ENCODE measurements around the gene ANXA4. TPM values are rescaled to one million over a fixed set of nuclear protein-coding genes. Genes with fewer than 3 reads are reported as not detected.
"Not testable (repeated sequence)": the region's sequence is repeated elsewhere in the genome, so short reads cannot be mapped to it uniquely, and the experiment has no call there.

ANXA4 gene
- polyA plus RNA-seq, 1 donor from 2014 or later = 121 TPM

- peak overlapping the region in 1 of 4 donors; percentile 9 for H3K4me3 Mint-ChIP-seq
- no peaks in the 10 kb centered on the region for H3K27me3 Mint-ChIP-seq
- H3K27ac Mint-ChIP-seq = peak overlapping the region in 2 of 3 donors; percentile 19 to 44
- H3K9me3 Mint-ChIP-seq = no peaks in the 10 kb centered on the region
- H3K36me3 Mint-ChIP-seq = peaks cover 1% of the 10 kb centered on the region
- peaks cover 14 to 27% (median 18%) of the 10 kb centered on the region in 3 donors for H3K4me1 Mint-ChIP-seq
Observed at GRCh38 chr2:69733342-69734034, 8.4 kb upstream of the ANXA4 start.

DNA sequence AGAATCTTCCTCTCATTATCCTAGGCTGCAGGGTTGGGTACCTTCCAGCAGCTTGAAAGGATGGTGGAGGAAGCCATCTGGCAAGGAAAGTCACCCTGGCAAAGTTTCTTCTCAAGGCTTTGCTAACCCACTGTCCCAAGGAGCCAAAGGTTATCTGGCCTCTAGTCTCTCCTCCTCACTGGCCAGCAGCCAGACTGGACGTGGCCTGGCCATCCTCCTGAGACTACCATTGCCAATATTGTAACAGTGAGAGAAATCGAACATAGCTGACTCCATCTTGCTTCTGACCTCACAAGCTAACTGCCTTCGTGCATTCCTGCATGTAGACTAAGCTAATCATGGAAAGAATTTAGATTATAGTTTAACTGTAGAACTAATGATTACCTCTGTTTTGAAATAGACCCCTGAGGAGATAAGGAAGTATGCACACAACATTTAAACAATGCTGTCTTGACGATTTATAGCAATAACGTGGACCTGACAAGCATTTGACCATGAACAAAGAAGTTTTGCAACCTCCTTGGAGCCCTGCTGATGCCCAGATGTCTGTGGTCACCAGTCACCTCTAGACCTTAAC, 7.8 kb upstream of the ANXA4 start:
- H3K4me1 Mint-ChIP-seq = peaks cover 14 to 27% (median 18%) of the 10 kb centered on the region in 3 donors

DNA sequence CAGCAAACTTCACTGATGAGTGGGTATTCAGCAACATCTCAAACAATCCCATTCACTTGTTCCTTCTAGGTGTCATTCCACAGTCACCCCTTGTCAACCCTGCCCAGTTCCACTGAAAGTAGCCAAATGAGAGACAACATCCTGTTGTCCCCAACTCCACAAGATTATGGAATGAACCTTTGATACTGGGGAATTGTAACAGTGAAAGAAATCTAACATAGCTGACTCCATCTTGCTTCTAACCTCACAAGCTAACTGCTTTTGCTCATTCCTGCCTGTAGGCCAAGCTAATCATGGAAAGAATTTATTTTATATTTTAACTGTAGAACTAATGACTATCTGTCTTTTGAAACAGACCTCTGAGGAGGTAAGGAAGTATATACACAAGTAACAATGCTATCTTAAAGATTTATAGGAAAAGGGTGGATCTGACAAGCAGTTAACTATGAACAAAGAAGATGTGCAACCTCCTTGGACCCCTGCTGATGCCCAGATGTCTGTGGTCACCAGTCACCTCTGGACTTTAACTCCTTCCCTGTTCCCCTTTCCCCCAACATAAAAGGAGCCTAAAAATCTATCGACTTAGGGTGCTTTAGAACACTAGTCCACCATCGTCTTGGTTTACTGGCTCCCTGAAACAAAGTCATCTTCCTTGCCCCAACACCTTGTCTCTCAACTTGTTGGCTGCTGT, 6.9 kb upstream of the ANXA4 start:
- H3K9me3 Mint-ChIP-seq = no peaks in the 10 kb centered on the region
- H3K4me3 Mint-ChIP-seq = peak overlapping the region in 1 of 4 donors; percentile 16
- no peaks in the 10 kb centered on the region for H3K27me3 Mint-ChIP-seq
- peaks cover 14 to 27% (median 18%) of the 10 kb centered on the region in 3 donors for H3K4me1 Mint-ChIP-seq
- H3K27ac Mint-ChIP-seq = peak overlapping the region in 2 of 3 donors; percentile 6 to 76
- peaks cover 1% of the 10 kb centered on the region for H3K36me3 Mint-ChIP-seq

More for the DNA sequence above, 7.8 kb upstream of the ANXA4 start:
- peak overlapping the region in 2 of 4 donors; percentile 9 to 16 for H3K4me3 Mint-ChIP-seq
- H3K27ac Mint-ChIP-seq = peak overlapping the region in 2 of 3 donors; percentile 19 to 44
- H3K36me3 Mint-ChIP-seq = peaks cover 1% of the 10 kb centered on the region
- no peaks in the 10 kb centered on the region for H3K9me3 Mint-ChIP-seq
- no peaks in the 10 kb centered on the region for H3K27me3 Mint-ChIP-seq

- H3K4me3 Mint-ChIP-seq = no peak overlapping the region
- peaks cover 11 to 24% (median 18%) of the 10 kb centered on the region in 3 donors for H3K4me1 Mint-ChIP-seq
Observed at GRCh38 chr2:69735686-69736085, 6.2 kb upstream of the ANXA4 start.

GRCh38 chr2:69738149-69738548, 3.8 kb upstream of the ANXA4 start:
- Mint-ChIP-seq H3K4me3 (peak overlapping the region in 1 of 4 donors; percentile 44), H3K4me1 (peaks cover 10 to 17% (median 16%) of the 10 kb centered on the region in 3 donors)
- H3K27me3 Mint-ChIP-seq, H3K36me3 Mint-ChIP-seq, H3K27ac Mint-ChIP-seq, H3K9me3 Mint-ChIP-seq: not testable (repeated sequence)

More at GRCh38 chr2:69735686-69736085, 6.2 kb upstream of the ANXA4 start:
- Mint-ChIP-seq H3K9me3 (no peaks in the 10 kb centered on the region), H3K36me3 (peaks cover 1% of the 10 kb centered on the region), H3K27me3 (no peaks in the 10 kb centered on the region), H3K27ac (peak overlapping the region in 2 of 3 donors; percentile 6 to 76)

DNA sequence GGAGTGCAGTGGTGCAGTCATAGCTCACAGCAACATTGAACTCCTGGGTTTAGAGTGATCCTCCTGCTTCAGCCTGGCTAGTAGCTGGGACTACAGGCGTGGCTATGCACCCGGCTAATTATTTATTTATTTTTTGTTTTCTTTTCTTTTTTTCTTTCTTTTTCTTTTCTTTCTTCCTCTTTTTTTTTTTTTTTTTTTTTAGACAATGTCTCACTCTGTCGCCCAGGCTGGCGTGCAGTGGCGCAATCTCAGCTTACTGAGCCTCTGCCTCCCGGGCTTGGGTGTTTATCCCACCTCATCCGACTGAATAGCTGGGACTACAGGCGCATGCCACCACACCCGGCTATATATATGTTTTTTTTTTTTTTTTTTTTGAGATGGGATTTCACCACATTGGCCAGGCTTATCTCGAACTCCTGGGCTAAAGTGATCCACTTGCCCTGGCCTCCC, 1.4 kb upstream of the ANXA4 start:
- peak overlapping the region; percentile 46 to 98 (median 94) for H3K4me3 Mint-ChIP-seq
- H3K27ac Mint-ChIP-seq = no peak overlapping the region
- peaks cover 13 to 22% (median 21%) of the 10 kb centered on the region in 3 donors for H3K4me1 Mint-ChIP-seq
- H3K9me3 Mint-ChIP-seq = no peaks in the 10 kb centered on the region
- H3K36me3 Mint-ChIP-seq = no peaks in the 10 kb centered on the region
- no peaks in the 10 kb centered on the region for H3K27me3 Mint-ChIP-seq

GRCh38 chr2:69741229-69741574, 732 bp upstream of the ANXA4 start:
- Mint-ChIP-seq H3K4me1 (peaks cover 13 to 22% (median 21%) of the 10 kb centered on the region in 3 donors), H3K4me3 (peak overlapping the region; percentile 92 to 98 (median 96)), H3K27me3 (no peaks in the 10 kb centered on the region), H3K36me3 (no peaks in the 10 kb centered on the region), H3K9me3 (no peaks in the 10 kb centered on the region), H3K27ac (peak overlapping the region; percentile 66 to 92 (median 81))

DNA sequence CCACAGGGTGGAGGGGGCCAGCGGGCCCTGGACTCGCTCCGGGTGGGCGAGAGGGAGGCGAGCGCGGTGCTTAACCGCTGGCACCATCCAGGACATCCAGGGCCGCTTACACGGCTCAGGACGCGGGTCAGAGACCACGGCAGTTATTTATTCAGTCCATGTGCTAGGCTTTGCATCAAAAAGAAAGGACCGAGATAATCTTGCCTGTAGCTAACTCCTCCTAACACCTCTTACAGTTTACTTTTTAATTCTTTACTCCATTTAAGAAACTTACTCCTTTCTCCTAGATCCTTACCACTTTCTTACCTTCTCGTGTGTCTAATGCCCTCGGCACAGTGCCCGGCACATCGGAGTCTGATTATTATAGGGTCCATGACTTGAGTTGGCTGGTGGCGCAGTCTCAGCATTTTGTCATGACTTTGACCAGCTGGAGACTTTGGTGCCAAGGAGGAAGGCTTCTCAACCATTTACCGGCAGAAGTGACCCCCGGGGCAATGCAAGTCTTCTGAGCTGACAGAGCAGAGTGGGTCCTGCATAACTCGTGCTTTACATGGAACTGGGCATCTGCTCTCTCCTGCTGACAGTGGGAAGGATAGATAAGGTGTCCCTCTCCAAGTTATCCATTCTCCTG, 503 bp downstream of the ANXA4 start:
- no peaks in the 10 kb centered on the region for H3K27me3 Mint-ChIP-seq
- H3K4me1 Mint-ChIP-seq = peaks cover 14 to 22% (median 20%) of the 10 kb centered on the region in 3 donors
- peaks cover 4% of the 10 kb centered on the region for H3K36me3 Mint-ChIP-seq
- H3K4me3 Mint-ChIP-seq = peak overlapping the region; percentile 92 to 99 (median 96)
- H3K27ac Mint-ChIP-seq = peak overlapping the region in 1 of 3 donors; percentile 96
- H3K9me3 Mint-ChIP-seq = no peaks in the 10 kb centered on the region

DNA sequence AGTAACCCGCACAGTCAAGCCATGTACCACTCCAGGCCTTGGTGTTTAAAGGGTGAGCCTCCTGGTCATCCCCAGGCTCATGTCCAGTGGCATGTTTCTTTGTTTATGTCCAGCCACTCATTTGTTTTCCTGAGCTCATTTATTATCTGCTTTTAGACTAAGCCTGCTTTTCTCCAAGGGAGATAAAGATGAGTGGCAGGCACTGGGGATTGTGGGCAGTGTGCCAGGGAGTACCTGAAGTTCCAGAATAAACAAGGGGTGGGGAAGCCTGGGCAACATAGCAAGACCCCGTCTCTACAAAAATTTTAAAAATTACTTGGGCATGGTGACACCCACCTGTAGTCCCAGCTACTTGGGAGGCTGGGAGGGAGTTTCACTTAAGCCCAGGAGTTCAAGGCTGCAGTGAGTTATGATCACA, 1.9 kb downstream of the ANXA4 start:
- Mint-ChIP-seq H3K9me3 (no peaks in the 10 kb centered on the region), H3K36me3 (peaks cover 4% of the 10 kb centered on the region), H3K27ac (peak overlapping the region in 1 of 3 donors; percentile 96), H3K4me3 (peak overlapping the region in 1 of 4 donors; percentile 92), H3K27me3 (no peaks in the 10 kb centered on the region), H3K4me1 (peaks cover 14 to 23% (median 20%) of the 10 kb centered on the region in 3 donors)

- H3K4me3 Mint-ChIP-seq = peak overlapping the region in 2 of 4 donors; percentile 25 to 50
- H3K4me1 Mint-ChIP-seq = peaks cover 18 to 28% (median 24%) of the 10 kb centered on the region in 3 donors
- peak overlapping the region in 1 of 3 donors; percentile 62 for H3K27ac Mint-ChIP-seq
Observed at GRCh38 chr2:69744456-69744855, 2.5 kb downstream of the ANXA4 start.

DNA sequence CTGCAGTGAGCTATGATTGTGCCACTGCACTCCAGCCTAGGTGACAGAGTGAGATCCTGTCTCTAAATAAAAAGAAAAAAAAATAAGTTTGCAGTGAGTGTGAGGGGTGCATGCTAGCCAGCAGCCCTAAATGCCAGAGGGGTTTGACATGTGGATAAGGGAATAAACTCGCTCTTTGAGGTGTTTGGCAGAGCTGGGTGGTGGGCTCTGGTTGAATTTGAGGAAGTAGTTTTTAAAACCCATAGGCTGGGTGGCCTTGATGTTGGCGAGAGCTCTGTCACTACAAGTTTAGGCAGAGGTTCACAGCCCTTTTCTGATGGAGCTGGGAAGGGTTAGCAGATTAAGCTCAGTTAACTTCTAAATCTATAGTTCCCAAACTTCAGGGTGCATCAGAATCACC, 3.1 kb downstream of the ANXA4 start:
- no peaks in the 10 kb centered on the region for H3K27me3 Mint-ChIP-seq
- peak overlapping the region in 1 of 3 donors; percentile 62 for H3K27ac Mint-ChIP-seq
- peaks cover 4% of the 10 kb centered on the region for H3K36me3 Mint-ChIP-seq
- H3K4me1 Mint-ChIP-seq = peaks cover 18 to 31% (median 24%) of the 10 kb centered on the region in 3 donors
- H3K4me3 Mint-ChIP-seq = peak overlapping the region in 2 of 4 donors; percentile 25 to 50
- no peaks in the 10 kb centered on the region for H3K9me3 Mint-ChIP-seq

More at GRCh38 chr2:69744456-69744855, 2.5 kb downstream of the ANXA4 start:
- no peaks in the 10 kb centered on the region for H3K27me3 Mint-ChIP-seq
- H3K36me3 Mint-ChIP-seq = peaks cover 4% of the 10 kb centered on the region
- no peaks in the 10 kb centered on the region for H3K9me3 Mint-ChIP-seq

DNA sequence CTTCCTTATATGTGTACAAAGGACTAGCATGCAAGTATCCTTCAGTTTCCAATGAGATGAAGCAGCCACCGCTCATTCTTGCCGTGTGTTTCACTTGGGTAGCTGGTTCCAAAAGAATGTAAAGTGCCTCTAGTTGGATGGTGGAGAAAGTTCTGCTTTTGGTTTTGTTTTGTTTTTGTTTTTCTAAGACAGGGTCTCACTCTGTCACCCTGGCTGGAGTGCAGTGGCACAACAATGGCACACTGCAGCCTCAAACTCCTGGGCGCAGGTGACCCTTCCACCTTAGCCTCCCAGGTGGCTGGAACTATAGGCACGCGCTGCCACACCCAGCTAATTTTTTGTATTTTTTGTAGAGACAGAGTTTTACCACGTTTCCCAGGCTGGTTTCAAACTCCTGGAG, 8.3 kb downstream of the ANXA4 start:
- Mint-ChIP-seq H3K27me3 (no peaks in the 10 kb centered on the region), H3K4me3 (no peak overlapping the region), H3K27ac (peak overlapping the region in 1 of 3 donors; percentile 38), H3K9me3 (no peaks in the 10 kb centered on the region), H3K4me1 (peaks cover 11 to 50% (median 18%) of the 10 kb centered on the region in 3 donors), H3K36me3 (peaks cover 4% of the 10 kb centered on the region)

GRCh38 chr2:69753659-69754363, 11.9 kb downstream of the ANXA4 start:
- peaks cover 11 to 47% (median 17%) of the 10 kb centered on the region in 3 donors for H3K4me1 Mint-ChIP-seq
- H3K27me3 Mint-ChIP-seq = no peaks in the 10 kb centered on the region
- no peak overlapping the region for H3K27ac Mint-ChIP-seq
- H3K9me3 Mint-ChIP-seq = no peaks in the 10 kb centered on the region
- H3K4me3 Mint-ChIP-seq = no peak overlapping the region
- H3K36me3 Mint-ChIP-seq = no peaks in the 10 kb centered on the region

GRCh38 chr2:69754633-69755032, 12.7 kb downstream of the ANXA4 start:
- Mint-ChIP-seq H3K4me3 (peak overlapping the region in 1 of 4 donors; percentile 63), H3K4me1 (peaks cover 7 to 41% (median 13%) of the 10 kb centered on the region in 3 donors), H3K9me3 (no peaks in the 10 kb centered on the region), H3K27me3 (no peaks in the 10 kb centered on the region), H3K27ac (no peak overlapping the region), H3K36me3 (no peaks in the 10 kb centered on the region)

Measured in IgD-negative memory B cell (primary cell).